ENCODE data around the gene MSMO1. TPM values are rescaled to one million over a fixed set of nuclear protein-coding genes. Genes with fewer than 3 reads are reported as not detected.

Gene MSMO1
- total and polyA plus RNA-seq, 8 donors = 5.6 to 19.5 (median 10.9) TPM

GRCh38 chr4:165324918-165325304 lies 2.6 kb upstream of the MSMO1 start:
- no peak for ATAC-seq
- Histone ChIP-seq H3K4me1 (peaks cover 5 to 23% (median 17%) of the 10 kb centered on the region in 3 donors), H3K27me3 (no peaks in the 10 kb centered on the region), H3K9me3 (no peaks in the 10 kb centered on the region), H3K4me3 (no peak overlapping the region), H3K36me3 (no peaks in the 10 kb centered on the region), H3K27ac (no peak overlapping the region)
- WGBS, 2 donors = 91 to 96% methylated on average over 3 of the region's 3 CpGs
- intact Hi-C loops (cut with DNase I) = no loop called here
- no peak for FAIRE-seq
- no peak for DNase-seq
- no peak for TF ChIP-seq CTCF (IDR thresholded peaks at IDR 0.05)

- H3K27me3 ChIP-seq = no peaks in the 10 kb centered on the region
- no peaks in the 10 kb centered on the region for H3K9me3 ChIP-seq
- peak overlapping the region in 2 of 4 donors; percentile 38 to 75 for H3K4me3 ChIP-seq
- H3K27ac ChIP-seq = peak overlapping the region in 2 of 4 donors; percentile 83 to 87
- no peak for FAIRE-seq
- no peak for TF ChIP-seq CTCF (IDR thresholded peaks at IDR 0.05)
- DNase-seq = peak in 1 of 6 donors; percentile 9
- H3K4me1 ChIP-seq = peaks cover 8 to 31% (median 26%) of the 10 kb centered on the region in 3 donors
- WGBS, 2 donors = 44 to 49% methylated on average over 8 of the region's 8 CpGs
- intact Hi-C loops (cut with DNase I) = no loop called here
- H3K36me3 ChIP-seq = no peaks in the 10 kb centered on the region
- ATAC-seq = no peak
Observed at GRCh38 chr4:165325732-165326512, 1.5 kb upstream of the MSMO1 start.

- intact Hi-C loops (cut with DNase I) = no loop called here
- peaks cover 8 to 31% (median 29%) of the 10 kb centered on the region in 3 donors for H3K4me1 ChIP-seq
Observed at GRCh38 chr4:165326831-165327210, 648 bp upstream of the MSMO1 start.

GRCh38 chr4:165328101-165328425 lies 594 bp downstream of the MSMO1 start:
- ATAC-seq (peak in 3 of 4 donors; percentile 0 to 5 (median 2)), DNase-seq (no peak), FAIRE-seq (no peak)
- Histone ChIP-seq H3K27ac (peak overlapping the region in 3 of 4 donors; percentile 43 to 70 (median 69)), H3K9me3 (no peaks in the 10 kb centered on the region), H3K36me3 (no peaks in the 10 kb centered on the region), H3K4me1 (peaks cover 8 to 31% (median 29%) of the 10 kb centered on the region in 3 donors), H3K4me3 (peak overlapping the region; percentile 65 to 83 (median 74)), H3K27me3 (no peaks in the 10 kb centered on the region)
- WGBS, 2 donors = 0 to 1% methylated on average over 7 of the region's 7 CpGs
- intact Hi-C loops (cut with DNase I) = no loop called here
- TF ChIP-seq CTCF (IDR thresholded peaks at IDR 0.05) = no peak

More at GRCh38 chr4:165326831-165327210, 648 bp upstream of the MSMO1 start:
- FAIRE-seq (no peak), ATAC-seq (peak; percentile 34 to 53 (median 48)), DNase-seq (peak in 3 of 6 donors; percentile 42 to 44 (median 44))
- H3K27ac ChIP-seq = peak overlapping the region; percentile 70 to 87 (median 82)
- no peak for TF ChIP-seq CTCF (IDR thresholded peaks at IDR 0.05)
- H3K36me3 ChIP-seq = no peaks in the 10 kb centered on the region
- H3K4me3 ChIP-seq = peak overlapping the region; percentile 38 to 75 (median 54)
- WGBS, 2 donors = 0 to 1% methylated on average over 14 of the region's 14 CpGs
- no peaks in the 10 kb centered on the region for H3K27me3 ChIP-seq
- H3K9me3 ChIP-seq = no peaks in the 10 kb centered on the region

- ATAC-seq = no peak
- no peak for TF ChIP-seq CTCF (IDR thresholded peaks at IDR 0.05)
- intact Hi-C loops (cut with DNase I) = no loop called here
- Histone ChIP-seq H3K4me1 (peaks cover 8 to 31% (median 29%) of the 10 kb centered on the region in 3 donors), H3K27ac (no peak overlapping the region), H3K9me3 (no peaks in the 10 kb centered on the region), H3K27me3 (no peaks in the 10 kb centered on the region), H3K4me3 (peak overlapping the region in 3 of 4 donors; percentile 65 to 83 (median 75)), H3K36me3 (no peaks in the 10 kb centered on the region)
- FAIRE-seq = no peak
- no peak for DNase-seq
- WGBS, 2 donors = 20 to 25% methylated on average over 4 of the region's 4 CpGs
Observed at GRCh38 chr4:165328708-165329107, 1.2 kb downstream of the MSMO1 start.
